Measurements from ENCODE around the gene KIF23.
"Not testable (repeated sequence)": the region's sequence is repeated elsewhere in the genome, so short reads cannot be mapped to it uniquely, and the experiment has no call there.

Gene KIF23

DNA sequence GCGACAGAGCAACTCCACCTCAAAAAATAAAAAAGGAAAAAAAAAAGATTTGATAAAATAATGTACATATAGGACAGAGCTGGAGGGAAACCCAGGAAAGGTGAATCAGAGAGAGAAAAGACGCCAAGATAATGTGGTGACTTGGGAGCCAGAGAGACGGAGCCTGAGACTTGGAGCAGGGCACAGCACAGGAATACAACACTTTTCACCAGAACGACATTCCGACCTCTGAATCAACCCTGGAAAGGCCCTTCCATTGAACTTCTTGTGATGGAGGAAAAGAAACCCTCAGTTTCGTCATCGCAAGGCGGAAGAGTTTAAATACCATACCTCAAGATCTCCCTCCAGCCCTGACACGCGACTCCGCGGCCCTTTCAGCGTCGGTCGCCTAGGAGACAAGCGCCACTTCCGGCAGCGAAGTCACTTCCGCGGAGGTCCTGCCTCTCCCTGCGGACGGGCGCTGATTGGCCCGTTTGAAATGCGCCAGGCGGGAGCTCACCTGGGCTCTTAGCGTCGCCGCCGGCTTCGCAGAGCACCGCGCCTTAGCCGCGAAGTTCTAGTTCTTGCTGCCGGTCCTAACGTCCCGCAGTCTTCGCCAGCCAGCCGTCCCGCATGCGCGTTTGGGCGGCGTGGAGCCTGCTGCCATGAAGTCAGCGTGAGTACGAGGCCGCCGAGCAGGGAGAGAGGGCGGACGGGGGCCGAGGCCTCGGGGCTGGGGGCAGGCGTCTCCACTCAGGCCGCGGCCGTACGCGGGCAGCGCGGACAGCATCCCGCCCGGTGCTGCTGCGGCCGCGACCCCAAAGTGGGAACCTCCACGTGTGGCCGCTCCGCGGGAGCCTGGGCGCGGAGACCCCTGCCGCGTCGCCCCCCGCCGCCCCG lies at the start of gene KIF23:
Gene KIF23, plus strand, starts transcription at position 528 of the 879 bp plus-strand sequence. Its CDS starts 117 bp downstream, at position 645.
- DNase-seq, result peak; percentile 92

DNA sequence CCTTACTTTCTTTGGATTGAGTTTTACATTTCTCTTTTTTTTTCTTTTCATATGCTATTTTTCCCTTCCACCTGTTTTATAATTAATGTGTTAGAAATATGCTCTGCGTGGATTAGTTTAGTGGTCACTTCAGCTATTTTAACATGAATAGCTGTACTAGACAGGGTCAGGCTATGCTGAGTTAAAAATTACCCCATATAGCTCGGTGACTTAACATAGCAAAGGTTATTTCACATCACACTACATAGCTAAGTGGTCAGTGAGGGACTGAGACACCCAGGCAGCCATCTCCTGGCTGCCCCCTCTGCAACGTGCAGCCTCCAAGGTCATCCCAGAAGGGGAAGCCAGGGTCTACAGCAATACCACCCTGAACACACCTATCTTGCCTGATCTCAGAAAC lies 46.9 kb upstream of the KIF23 start:
- no peak for DNase-seq

DNA sequence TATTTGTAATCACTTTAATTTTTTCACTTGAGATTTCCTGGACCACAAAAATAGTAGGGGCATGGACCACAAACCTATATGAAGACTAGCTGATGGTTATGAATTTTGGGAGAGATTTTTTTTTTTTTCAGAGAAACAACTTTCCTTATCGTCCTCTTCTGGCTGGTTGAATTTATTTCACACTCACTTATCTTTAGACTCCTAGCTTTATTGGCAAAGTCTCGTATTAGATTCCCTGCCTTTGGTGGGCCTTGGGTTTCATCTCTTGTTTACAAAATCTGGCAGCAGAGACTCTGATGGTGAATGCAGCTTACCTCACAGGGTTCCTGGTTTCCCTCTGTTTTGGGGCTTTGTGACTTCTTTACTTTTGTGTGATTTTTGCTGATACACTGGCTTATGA lies 44.5 kb upstream of the KIF23 start:
- no peak for DNase-seq

DNA sequence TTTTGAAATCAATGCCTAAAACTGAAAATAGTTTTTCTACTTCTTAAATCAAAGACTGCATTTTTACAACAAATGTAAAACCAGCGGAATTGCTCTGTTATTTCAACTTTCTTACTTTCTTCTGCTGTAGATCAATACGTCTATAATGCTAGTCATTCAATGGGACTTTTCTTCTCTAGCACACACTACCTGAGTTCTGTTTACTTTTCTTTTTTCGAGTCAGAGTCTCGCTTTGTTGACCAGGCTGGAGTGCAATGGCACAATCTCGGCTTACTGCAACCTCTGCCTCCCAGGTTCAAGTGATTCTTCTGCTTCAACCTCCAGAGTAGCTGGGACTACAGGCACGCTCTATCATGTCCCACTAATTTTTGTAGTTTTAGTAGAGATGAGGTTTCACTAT lies 40.7 kb upstream of the KIF23 start:
- no peak for DNase-seq

DNA sequence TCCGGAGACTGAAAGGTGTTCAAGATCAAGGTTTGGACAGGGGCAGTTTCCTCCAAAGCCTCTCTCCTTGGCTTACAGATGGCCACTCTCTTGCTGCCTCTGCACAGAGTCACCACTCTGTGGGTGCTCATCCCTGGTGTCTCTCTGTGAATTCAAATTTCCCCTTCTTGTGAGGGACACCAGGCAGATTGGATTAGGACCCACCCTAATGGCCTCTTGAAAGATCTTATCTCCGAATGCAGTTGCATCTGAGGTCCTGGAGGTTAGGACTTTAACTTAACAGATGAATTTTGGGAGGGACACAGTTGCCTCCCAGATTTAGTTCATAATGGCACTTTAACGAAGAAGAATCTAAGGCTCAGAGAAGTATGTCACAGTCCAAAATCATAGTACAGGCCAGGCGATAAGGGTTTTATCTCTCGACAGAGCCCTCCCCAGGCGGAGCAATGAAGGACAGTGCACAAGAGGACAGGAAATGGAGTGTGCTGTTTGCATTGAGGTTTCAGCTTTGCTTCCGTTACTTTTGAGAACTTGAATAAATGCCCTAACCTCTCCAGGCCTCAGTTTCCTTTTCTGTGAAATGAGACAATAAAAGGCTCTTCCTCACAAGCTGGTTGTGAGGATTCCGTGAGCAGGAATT lies 38.9 kb upstream of the KIF23 start:
- no peak for DNase-seq

DNA sequence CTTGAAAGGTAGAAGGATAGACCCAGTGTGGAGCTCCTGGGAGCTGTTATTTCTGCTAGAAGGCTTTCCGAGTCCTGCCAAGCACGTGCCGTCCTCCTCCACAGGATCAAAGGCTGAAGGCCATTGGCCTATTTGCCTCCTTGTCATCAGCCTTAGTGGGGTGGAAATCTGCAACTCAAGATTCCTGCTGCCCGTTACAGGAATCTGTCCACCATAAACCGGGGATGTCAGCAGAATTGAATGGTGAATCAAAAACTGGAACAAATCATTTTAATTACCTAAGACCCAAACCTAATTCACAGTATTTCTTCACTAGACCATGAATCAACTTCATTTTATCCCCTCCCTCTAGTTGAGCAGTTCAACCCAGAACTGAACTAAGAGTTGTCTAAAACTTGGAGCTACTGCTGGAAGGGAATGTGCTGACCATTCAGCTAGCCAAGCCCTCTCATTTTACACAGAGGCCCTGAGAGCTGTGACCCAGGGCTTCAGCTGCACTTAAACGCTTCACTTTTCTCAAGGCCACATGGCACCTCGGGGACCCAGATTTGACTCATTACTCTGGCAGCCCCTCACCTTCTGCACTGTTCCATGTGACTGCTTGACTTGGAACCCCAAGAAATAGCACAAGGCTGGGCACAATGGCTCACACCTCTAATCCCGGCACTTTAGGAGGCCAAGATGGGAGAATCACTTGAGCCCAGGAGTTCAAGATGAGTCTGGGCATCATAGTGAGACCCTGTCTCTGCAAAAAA lies 36.8 kb upstream of the KIF23 start:
- DNase-seq, result no peak

DNA sequence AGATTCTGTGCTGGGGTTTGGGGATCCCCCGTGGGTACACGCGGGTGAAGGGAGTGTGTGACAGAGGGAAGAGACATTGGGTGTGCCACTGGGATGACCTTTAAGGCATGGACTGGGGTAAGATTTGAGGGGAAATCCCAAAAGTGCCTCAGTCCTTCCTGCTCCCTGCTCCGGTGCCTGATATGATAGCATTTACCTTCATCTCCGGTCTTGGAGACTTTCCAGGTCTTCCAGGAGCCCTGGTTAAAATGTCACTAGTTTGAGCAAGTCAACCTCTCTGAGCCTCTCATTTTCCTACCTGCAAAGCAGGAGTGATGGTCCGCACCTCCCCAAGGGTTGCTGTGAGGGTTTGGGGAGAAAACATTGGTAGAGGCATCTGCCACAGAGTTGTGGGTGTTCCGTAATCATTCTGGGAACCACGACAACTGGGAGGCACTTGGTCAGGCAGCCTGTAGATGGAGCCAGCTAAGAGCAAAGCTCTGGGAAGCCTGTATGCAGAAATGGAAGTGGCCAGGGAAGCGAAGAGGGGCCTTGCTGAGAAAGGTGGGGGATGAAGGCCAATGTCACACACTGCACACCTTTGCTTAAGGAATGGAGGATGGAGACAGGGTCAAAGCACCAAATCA lies 33.9 kb upstream of the KIF23 start:
- DNase-seq, result no peak

DNA sequence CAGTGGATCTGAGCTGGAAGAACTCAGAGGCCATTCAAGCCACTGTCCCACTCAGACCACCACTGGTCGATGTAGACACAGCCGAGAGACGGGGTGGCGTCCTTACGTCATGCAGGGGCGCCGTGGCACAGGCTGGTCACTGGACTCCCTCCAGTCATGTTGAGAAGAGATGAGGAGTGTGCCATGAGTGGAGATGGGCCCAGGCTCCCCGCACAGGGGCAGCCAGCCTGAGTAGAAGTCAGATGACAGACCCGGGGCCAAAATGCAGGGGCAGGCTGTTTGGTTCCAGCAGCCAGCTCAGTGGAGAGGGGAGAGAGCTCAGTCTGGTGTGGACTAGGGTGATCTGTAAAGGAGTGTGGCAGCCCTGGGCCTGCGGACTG lies 33.4 kb upstream of the KIF23 start:
- no peak for DNase-seq

DNA sequence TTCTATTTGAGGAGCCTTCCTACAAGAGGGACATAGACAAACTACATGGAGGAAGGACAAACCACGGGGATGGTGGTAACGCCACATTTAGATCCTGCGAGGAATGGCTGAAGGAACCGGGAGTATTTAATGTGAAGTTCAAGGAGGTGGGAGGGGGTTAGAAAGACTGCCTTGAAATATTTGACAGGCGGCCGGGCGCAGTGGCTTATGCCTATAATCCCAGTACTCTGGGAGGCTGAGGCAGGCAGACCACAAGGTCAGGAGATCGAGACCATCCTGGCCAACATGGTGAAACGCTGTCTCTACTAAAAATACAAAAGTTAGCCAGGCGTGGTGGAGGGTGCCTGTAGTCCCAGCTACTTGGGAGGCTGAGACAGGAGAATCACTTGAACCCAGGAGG lies 32.0 kb upstream of the KIF23 start:
- not testable (repeated sequence) for DNase-seq

DNA sequence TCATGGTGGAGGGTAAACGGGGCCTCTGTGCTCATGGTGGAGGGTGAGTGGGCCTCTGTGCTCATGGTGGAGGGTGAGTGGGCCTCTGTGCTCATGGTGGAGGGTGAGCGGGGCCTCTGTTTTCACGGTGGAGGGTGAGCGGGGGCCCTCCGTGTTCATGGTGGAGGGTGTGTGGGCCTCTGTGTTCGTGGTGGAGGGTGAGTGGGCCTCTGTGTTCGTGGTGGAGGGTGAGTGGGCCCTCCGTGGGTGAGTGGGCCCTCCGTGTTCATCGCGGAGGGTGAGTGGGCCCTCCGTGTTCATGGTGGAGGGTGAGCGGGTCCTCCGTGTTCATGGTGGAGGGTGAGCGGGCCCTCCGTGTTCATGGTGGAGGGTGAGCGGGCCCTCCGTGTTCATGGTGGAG lies 30.1 kb upstream of the KIF23 start:
- not testable (repeated sequence) for DNase-seq

DNA sequence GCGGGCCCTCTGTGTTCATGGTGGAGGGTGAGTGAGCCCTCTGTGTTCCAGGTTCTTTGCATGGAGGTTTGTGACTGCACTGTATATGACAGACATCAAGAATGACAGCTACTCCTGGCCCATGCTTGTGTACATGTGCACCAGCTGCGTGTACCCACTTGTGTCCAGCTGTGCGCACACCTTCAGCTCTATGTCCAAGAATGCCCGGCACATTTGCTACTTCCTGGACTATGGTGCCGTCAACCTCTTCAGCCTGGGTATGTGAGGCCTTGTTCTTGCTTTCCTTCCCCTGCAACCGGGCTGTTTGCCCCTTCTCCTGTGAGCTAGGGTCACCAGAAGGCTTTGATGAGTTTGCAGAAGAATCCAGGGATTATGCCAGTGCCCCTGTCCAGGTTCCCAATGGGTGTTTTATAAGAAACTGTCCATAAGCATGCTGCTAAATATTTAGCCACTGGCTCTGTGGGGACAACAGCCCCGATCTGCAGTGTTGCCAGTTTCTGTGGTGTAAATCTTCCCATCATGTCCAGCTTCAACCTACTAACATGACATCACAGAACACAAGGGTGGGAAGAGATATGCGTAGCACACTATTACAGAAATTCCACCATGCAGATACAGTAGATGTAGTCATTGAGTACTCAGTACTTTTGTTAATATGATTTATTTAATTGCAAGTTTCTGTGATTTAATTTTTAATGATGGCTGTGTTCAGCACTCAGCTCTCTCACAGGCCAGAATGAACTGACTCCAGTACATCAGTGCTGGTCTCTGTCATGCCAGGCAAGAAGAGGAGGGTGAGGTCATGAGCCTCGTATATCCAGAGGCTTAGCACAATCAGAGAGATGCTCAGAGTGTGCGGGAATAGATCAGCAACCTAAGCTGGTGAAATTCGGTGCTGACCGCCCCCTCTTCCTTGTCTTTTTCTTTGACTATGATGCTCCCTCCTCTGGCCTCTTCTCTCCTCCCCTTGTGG lies 29.2 kb upstream of the KIF23 start:
- no peak for DNase-seq

DNA sequence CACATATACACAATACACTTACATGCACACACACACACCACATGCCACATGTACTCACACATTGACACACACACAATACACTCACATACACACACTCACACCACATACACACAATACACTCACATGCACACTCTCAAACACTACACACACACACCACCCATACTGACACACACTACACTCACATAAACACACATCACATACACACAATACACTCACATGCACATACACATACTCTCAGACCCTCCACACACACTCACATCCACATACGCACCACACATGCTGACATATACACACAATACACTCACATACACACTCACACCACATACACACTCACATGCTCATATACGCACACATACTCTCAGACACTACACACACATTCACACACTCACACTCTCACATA lies 28.3 kb upstream of the KIF23 start:
- DNase-seq, result no peak

DNA sequence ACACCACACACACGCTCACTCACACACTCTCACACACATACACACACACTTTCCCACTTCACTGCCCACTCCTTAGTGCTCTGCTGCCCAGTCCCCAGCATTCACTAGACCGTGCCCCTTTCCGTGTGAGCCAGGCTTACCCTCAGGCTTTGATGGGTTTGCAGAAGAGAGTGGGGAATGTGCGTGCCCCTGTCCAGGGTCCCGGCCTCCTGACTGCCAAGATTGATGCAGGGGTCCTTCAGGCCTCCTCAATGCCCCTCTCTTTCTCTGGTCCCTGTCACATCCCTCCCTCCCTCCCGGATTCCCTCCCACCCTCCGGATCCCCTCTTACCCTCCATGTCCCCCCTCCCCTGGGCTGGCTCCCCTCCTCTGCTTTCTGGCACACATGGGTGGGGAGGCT lies 27.9 kb upstream of the KIF23 start:
- DNase-seq, result no peak

DNA sequence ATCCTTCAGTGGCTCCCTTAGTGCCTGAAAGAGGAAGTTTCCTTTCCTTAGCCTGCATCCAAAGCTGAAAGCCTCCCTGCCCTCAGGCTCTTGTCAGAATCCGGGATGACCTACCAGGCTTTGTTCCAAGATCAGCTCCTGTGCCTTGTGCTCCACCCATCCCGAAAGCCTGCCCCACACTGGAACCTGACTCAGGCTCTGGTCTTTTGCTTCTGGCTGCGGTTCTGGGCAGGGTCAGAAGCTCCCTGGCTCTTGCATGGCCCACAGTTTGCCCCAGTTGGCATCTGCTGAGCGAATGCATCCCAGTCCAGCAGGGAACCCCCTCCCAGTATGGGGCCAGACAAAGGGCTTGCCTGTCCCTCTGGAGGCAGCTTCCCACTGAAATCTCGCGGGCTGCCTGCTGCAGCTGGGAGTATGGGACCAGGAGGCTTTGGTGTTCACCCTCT lies 25.9 kb upstream of the KIF23 start:
- DNase-seq, result no peak

DNA sequence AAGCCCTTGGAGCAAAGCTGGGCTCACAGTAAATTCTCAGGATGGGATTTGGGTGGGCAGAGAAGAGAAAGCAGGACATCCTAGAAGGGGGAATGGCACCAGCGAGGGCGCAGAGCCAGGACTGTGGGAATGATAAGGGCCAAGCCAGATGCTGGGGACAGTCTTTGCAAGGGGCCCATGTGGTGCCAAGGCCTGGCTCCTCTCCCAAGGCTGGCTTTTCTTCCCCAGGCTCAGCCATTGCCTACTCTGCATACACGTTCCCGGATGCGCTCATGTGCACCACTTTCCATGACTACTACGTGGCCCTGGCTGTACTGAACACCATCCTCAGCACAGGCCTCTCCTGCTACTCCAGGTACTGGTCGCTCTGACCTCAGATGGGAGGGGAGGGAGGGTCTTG lies 24.7 kb upstream of the KIF23 start:
- no peak for DNase-seq

DNA sequence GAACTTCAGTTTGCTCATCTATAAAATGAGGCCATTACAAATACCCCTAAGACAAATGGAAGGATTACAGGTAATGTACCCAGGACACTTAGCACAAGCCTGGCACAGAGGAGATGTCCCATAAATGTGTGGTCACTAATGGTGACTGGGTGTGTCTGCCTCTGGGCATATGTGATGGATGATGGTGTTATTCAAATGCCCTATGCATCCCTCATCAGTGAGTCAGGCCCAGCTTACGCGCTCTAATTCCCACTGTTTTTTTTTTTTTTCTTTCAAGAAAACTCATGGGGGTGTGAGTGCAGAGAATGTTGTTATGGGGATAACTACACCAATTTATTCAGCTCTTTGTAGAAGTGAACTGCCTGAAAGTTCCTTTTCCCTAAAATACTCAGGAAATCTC lies 23.6 kb upstream of the KIF23 start:
- no peak for DNase-seq

DNA sequence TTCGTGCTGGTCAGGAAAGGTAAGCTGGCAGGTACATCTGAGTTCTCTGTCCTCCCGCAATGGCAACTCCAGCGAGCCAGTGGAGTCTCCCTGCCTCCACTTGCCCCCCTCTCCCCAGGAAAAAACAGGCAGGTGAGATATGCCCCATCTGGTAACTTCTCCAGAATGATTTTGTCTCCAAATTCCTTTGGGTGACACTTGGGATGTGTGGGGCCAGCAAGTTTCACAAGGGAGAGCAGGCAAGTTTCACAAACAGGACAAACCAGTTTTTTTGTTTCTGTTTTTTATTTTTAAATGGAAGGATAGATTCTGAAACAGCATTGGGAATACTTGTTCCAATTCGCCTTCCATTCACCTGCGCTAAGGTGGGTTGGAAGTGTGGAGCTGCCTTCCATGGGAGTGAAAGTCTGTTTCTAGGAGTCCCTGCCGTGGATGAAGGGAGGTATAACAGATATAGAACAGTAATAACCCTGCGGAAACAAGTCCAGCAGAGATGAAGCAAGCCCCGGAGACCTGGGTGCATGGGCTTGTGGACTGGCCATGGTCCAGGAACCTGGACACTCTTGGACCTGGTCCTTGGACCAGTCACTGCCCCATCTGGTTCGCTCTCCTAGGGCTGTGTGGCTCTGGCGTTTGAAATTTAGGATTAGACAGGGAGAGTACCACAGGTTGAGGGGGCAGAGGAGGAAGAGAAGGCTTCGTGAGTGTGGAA lies 22.9 kb upstream of the KIF23 start:
- no peak for DNase-seq

DNA sequence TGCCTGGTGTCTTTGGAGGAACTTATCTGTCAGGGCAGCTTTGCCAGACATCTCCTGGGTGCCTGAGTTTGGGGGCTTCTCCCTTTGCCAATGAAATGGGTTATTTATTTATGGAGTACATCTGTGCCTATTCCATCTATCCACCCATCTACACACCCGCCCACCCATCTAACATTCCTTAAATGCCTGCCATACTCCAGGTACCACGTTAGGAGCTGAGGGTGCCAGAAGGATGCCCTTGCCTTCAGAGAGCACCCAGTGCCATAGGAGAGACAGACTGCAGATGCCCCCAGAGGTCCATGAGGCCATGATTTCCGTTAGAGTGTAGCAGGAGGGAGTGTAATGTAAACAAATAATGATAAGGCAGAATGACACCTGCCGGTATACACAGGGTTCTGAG lies 21.8 kb upstream of the KIF23 start:
- no peak for DNase-seq

DNA sequence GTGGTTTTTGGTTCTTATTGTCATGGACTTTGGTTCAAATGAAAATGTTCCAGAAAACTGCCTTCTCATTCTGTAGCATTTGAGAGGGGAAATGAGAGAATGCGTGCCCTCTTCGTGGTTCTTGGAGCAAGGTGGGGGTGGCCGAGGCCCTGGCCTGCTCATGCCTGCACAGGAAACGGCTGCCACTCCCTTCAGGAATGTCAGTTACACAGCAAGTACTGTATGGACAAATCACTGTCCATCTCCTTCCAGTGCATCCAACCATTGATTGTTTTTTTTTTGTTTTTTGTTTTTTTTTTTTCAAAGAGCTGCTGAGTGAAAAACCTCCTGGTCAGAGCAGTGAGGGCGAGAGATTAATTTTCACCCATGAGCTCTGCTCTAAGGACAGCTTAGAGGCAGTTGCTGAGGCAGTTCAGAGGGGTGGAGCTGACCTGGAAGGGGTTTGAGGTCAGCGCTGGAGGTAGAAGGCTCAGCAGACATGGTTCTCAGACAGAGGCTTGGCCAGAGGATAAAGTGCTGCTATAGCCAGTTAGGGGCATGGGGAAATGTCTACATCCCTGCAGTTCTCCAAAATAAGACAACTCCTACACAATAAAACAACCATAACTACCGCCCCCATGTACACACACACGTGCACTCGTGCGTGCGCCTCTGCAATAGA lies 20.2 kb upstream of the KIF23 start:
- no peak for DNase-seq

DNA sequence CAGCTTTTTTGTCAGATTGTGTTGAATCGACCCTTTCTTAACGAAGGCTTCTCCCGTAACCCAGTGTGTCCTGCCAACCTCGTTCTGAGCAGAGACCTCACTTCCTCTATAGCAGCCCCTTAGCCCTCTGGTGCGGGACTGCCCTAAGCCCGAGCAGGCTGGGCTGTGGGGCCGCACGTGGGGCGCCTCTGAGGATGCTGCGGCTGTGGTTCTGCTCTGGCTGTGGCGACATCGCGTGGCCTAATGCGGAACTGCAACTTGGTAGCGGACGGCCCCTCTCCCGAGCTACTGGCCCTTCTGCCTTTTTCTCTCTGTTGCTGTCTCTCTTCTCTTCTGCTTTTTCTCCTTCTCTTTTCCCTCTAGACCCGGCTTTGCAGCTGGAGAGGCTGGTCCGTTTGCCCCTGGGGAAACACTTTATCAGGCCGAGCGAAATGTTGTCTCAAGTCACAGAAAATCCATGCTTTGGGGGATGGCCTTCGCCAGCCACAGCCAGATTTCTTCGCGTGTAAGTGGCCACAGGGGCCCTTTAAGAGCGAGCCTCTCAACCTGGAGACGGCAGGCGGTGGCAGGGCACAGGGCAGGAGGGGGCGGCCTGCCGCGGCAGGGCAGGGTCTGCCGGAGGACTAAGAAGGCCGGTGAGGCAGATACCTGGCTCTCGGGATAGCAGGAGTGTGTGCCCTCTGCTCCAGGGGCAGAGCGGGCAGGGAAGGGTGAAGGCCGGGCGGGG lies 19.4 kb upstream of the KIF23 start:
- peak; percentile 71 for DNase-seq

All from CD4-positive, alpha-beta T cell treated with Interferon gamma for 1 hour (primary cell).